Pericardium fibroblast (primary cell): ENCODE measurements around the gene ARRDC2. TPM values are rescaled to one million over a fixed set of nuclear protein-coding genes. Genes with fewer than 3 reads are reported as not detected.

Experiments
- total RNA-seq: library from RNA; depleted of rRNA; stranded (reverse); fragments of >200 nt; gene quantifications from 2 replicates; pipeline ENCODE4 v1.2.3, GENCODE V29; 2015

Gene ARRDC2
- 11.4 and 13.3 TPM in 2 replicates for total RNA-seq

DNA sequence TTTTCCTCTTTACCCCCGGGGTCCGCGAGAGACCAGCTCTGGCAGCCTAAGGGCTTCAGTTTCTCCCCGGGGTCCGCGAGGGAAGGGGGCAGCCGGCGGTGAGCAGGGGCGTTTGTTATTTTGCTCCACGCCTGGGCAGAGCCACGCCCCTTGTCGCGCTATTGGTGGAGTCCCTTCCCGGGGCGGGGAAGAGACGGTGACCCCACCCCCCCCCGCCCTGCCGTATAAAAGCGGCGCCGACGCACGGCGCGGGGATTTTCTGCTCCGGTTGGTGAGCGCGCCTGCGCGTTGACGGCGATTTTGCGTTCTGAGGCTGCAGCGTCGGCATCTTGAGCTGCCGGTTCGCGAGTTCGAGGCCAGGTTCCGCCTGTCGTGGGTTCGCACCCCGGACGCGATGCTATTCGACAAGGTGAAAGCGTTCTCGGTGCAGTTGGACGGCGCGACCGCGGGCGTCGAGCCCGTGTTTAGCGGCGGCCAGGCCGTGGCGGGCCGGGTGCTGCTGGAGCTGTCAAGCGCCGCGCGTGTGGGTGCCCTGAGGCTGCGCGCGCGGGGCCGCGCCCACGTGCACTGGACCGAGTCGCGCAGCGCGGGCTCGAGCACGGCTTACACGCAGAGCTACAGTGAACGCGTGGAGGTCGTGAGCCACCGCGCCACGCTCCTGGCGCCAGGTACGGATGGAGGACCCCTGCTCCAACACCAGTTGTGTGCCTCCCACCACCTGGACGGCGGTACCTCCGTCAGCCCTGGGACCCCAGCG lies at the start of gene ARRDC2:
Gene ARRDC2 (plus strand): TSS at position 254 of the 757 bp plus-strand sequence. CDS start 141 bp downstream, at position 395.

DNA sequence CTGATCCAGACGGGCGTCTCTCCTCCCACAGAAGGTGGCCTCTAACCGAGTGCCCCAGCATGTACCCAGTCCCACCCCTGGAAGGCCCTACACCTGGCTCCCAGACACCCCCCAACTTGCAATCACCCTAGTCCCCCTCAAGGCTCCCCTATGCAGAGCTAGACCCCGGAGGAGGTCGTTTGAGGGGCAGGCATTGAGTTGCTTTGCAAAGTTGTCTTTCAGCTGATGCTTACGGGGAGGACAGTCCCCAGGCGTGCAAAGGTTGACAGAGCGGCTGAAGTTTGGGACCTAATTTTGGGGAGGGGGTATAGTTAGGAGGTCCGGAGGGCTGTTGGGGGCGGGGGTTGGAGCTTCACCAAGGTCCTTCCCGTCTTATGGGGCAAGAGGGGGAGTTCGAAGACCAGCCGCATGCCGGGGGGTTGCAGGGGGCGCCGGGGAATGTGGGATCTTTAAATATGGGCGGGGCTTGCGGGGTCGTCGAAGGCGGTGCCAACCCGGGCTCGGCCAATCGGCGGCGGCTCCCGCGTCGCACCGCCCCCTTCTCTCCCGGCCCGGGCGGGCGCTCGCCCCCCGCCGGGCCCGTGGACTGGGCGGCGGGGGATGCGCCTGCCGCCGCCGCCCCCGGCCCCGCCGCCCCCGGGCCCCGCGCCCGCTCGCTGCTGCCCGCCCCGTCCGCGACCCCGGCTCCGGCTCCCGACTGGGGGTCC lies 41.3 kb upstream of the ARRDC2 start, which contains the start of gene KCNN1:
Gene KCNN1 (plus strand): TSS at position 558 of the 707 bp plus-strand sequence. CDS start 6,782 bp downstream, outside the sequence.

Other genes starting within 250 kb of the ARRDC2 start
- gene B3GNT3, start 213.0 kb upstream of the ARRDC2 start, total RNA-seq = not detected in 2 replicates
- not detected in 2 replicates for gene INSL3, start 186.7 kb upstream of the ARRDC2 start, total RNA-seq
- gene JAK3, start 160.2 kb upstream of the ARRDC2 start, total RNA-seq = 3.1 and 8.5 TPM in 2 replicates
- gene RPL18A, start 148.3 kb upstream of the ARRDC2 start, total RNA-seq = 2,158 and 3,184 TPM in 2 replicates
- not detected in 2 replicates for gene SLC5A5, start 136.2 kb upstream of the ARRDC2 start, total RNA-seq
- 39.5 and 51.2 TPM in 2 replicates for gene CCDC124, start 75.2 kb upstream of the ARRDC2 start, total RNA-seq
- 0.51 TPM in 1 of 2 replicates, not detected in the other for gene KCNN1, start 41.1 kb upstream of the ARRDC2 start, total RNA-seq
- gene IL12RB1, start 78.8 kb downstream of the ARRDC2 start, total RNA-seq = not detected in 2 replicates
- 4.3 and 7.1 TPM in 2 replicates for gene MAST3, start 89.6 kb downstream of the ARRDC2 start, total RNA-seq
- 48.8 and 49.8 TPM in 2 replicates for gene PIK3R2, start 145.0 kb downstream of the ARRDC2 start, total RNA-seq
- gene IFI30, start 165.6 kb downstream of the ARRDC2 start, total RNA-seq = 3.5 TPM in 1 of 2 replicates, not detected in the other
- 36.8 and 55.7 TPM in 2 replicates for gene MPV17L2, start 185.0 kb downstream of the ARRDC2 start, total RNA-seq
- 2.0 and 2.2 TPM in 2 replicates for gene RAB3A, start 195.9 kb downstream of the ARRDC2 start, total RNA-seq
- gene PDE4C, start 218.3 kb downstream of the ARRDC2 start, total RNA-seq = 6.2 TPM in 1 of 2 replicates, not detected in the other